Forelimb muscle (tissue), 1 donor: ENCODE data around the gene ATG9B. TPM values are rescaled to one million over a fixed set of nuclear protein-coding genes. Genes with fewer than 3 reads are reported as not detected.
"Not testable (repeated sequence)": the region's sequence is repeated elsewhere in the genome, so short reads cannot be mapped to it uniquely, and the experiment has no call there.

Source experiments
- DNase-seq: peaks from one replicate; pipeline ENCODE4 v3.0.0-alpha.2; 2013; ENCODE audit warnings: low read depth
- polyA plus RNA-seq: library from polyadenylated mRNA; unstranded; fragments of 120-200 nt; gene quantifications from one replicate; pipeline ENCODE4 v1.2.1, GENCODE V29; 2013; ENCODE audit not compliant: insufficient read length

ATG9B gene
- polyA plus RNA-seq, 1 donor: 0.73 TPM

- no peak for DNase-seq
Measured at GRCh38 chr7:151035026-151035717, 10.9 kb upstream of the ATG9B start.

GRCh38 chr7:151034312-151035025 lies 10.2 kb upstream of the ATG9B start:
- no peak for DNase-seq

GRCh38 chr7:151033864-151034249 lies 9.6 kb upstream of the ATG9B start:
- no peak for DNase-seq

GRCh38 chr7:151032936-151033863 lies 8.9 kb upstream of the ATG9B start:
- no peak for DNase-seq

GRCh38 chr7:151031011-151031410 lies 6.7 kb upstream of the ATG9B start:
- DNase-seq: no peak

GRCh38 chr7:151028948-151029501 lies 4.7 kb upstream of the ATG9B start:
- DNase-seq: no peak

GRCh38 chr7:151028131-151028947 lies 4.0 kb upstream of the ATG9B start, which contains the start of gene ABCB8:
TSS of gene ABCB8 (plus strand) at chr7:151028450. CDS start at chr7:151028516, 66 bp downstream.
- DNase-seq: peak; percentile 100

GRCh38 chr7:151027728-151028130 lies 3.4 kb upstream of the ATG9B start:
- DNase-seq: not testable (repeated sequence)

GRCh38 chr7:151026771-151027727 lies 2.8 kb upstream of the ATG9B start:
- not testable (repeated sequence) for DNase-seq

- no peak for DNase-seq
Measured at GRCh38 chr7:151025924-151026671, 1.8 kb upstream of the ATG9B start.

GRCh38 chr7:151023232-151023631 lies 1.1 kb downstream of the ATG9B start:
- DNase-seq: no peak

- no peak for DNase-seq
Measured at GRCh38 chr7:151020231-151020630, 4.1 kb downstream of the ATG9B start.

GRCh38 chr7:151019130-151019447 lies 5.2 kb downstream of the ATG9B start:
- DNase-seq: no peak

GRCh38 chr7:151018421-151019129 lies 5.7 kb downstream of the ATG9B start:
- no peak for DNase-seq

- DNase-seq: no peak
Measured at GRCh38 chr7:151017953-151018420, 6.3 kb downstream of the ATG9B start.

- no peak for DNase-seq
Measured at GRCh38 chr7:151017370-151017952, 6.8 kb downstream of the ATG9B start.

GRCh38 chr7:151016942-151017341 lies 7.4 kb downstream of the ATG9B start:
- DNase-seq: no peak

GRCh38 chr7:151016505-151016904 lies 7.8 kb downstream of the ATG9B start:
- no peak for DNase-seq
